Measurements from ENCODE around the gene FANCE. TPM values are rescaled to one million over a fixed set of nuclear protein-coding genes. Genes with fewer than 3 reads are reported as not detected.

FANCE gene
- total RNA-seq, 1 experiment from 2014 or later, result 16.1 TPM

DNA sequence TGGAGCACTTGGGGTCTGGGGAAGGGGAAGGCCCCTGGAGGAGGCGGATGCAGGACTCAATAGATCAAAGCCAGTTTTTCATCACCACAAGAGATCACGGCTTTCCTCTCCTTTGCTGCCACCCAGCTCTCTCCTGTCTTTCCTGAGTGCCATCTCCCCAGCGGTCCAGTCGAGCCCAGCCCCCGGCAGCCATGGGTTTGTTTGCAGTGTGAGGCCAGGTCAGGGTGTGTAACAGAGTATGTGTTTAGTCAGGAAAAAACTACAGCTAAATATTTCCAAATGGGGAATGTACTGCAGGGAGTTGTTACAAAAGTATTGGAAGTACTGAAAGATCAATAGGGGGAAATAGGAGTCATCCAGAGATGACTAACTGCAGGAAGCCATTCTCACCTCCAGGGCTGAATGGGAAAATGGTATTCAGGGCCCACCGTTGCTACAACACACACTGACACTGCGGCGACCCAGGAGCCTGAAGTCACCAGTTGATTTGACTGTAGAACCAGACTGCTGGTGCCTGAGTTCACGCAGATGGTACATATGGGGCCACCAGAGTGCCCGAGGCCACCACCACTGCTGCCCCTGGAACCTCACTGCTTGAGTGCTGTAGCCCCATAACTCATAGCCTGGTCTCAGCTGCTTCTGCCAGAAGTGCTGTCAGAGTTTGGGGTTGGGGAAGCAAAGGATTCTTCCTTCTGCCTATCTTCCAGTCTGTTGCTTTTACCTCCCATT lies 23.6 kb upstream of the FANCE start:
- TF ChIP-seq POLR2AphosphoS5 (IDR thresholded peaks at IDR 0.05; ENCODE audit: low read depth, low read length) (no peak), FOSL1 (IDR thresholded peaks at IDR 0.05; ENCODE audit: low read depth) (no peak), CBX3 (IDR thresholded peaks at IDR 0.05; ENCODE audit: low read depth) (no peak)
- H3K4me2 ChIP-seq (ENCODE audit: low read length), result no peak overlapping the region
- peaks cover 5 to 13% of the 10 kb centered on the region in 2 experiments; a peak in 2 of 4 replicates for H3K36me3 ChIP-seq (ENCODE audit: control insufficient read depth in 1 of 2, insufficient read depth in 2 of 2, low read length in 2 of 2)
- H3K9me2 ChIP-seq (ENCODE audit: insufficient read depth), result no peaks in the 10 kb centered on the region
- peaks cover 0 to 4% of the 10 kb centered on the region in 2 experiments; a peak in 1 of 4 replicates for H3K4me1 ChIP-seq (ENCODE audit: control insufficient read depth in 1 of 2, insufficient read depth in 2 of 2, low read length in 2 of 2)
- peaks cover 0 to 15% of the 10 kb centered on the region in 2 experiments; a peak in 2 of 4 replicates for H3K9me3 ChIP-seq (ENCODE audit: control insufficient read depth in 1 of 2, insufficient read depth in 1 of 2, low read depth in 1 of 2, low read length in 2 of 2)
- H3K9ac ChIP-seq (ENCODE audit: low read length), result no peak overlapping the region
- no peaks in the 10 kb centered on the region for H3K79me2 ChIP-seq (ENCODE audit: insufficient read depth, low read length)
- no TSS peak for BruUV-seq (replicated peaks)
- H3K27ac ChIP-seq (ENCODE audit: low read depth, low read length), result no peak overlapping the region
- H3K4me3 ChIP-seq (replicated peaks in 1 of 2; ENCODE audit: low read depth in 1 of 2, low read length in 2 of 2), result no peak overlapping the region
- no peaks in the 10 kb centered on the region for H4K20me1 ChIP-seq (ENCODE audit: insufficient read depth)
- no peak overlapping the region for H2AFZ ChIP-seq (ENCODE audit: low read depth, low read length, poor library complexity, severe bottlenecking)
- POLR2A ChIA-PET, result no interaction called here
- intact Hi-C loops (cut with micrococcal nuclease), result no loop called here
- DNase-seq (ENCODE audit: low read depth, low spot score) (no peak), ATAC-seq (no peak)
- CTCF ChIA-PET, result interaction anchor here (0.7 to 1.2 kb wide), 2 partner anchors 11 to 14 kb away, joined by 3 read pairs; no protein-coding TSS in a partner anchor
- RAD21 ChIA-PET (ENCODE audit: low non-redundant PET in 1 of 2, low total read pairs in 2 of 2, uncharacterized antibody in 2 of 2, unreplicated experiment in 2 of 2), result no interaction called here
- no peaks in the 10 kb centered on the region for H3K27me3 ChIP-seq (ENCODE audit: insufficient read depth, low read length)

DNA sequence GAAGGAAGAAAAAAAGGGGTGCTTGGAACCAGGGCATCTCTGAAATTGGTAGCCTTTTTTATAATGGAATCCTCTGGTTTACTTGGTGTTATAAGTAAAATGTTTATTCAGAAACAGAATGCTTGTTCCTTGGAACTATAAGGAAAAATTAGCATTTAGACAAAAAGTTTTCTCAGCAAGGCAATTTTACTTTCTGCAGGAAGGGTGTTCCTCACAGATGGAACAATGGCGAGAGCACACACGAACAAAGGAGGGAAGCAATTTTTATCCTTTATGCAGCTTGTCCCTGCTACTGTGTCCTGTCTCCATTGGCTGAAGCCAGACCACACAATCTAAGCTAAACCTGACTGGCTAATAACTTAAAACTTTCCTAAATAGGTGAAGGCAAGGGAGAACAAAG lies 22.7 kb upstream of the FANCE start:
- no peak for DNase-seq (ENCODE audit: low read depth, low spot score)
- no TSS peak for BruUV-seq (replicated peaks)
- CTCF ChIA-PET, result no interaction called here
- intact Hi-C loops (cut with micrococcal nuclease), result no loop called here
- POLR2A ChIA-PET, result no interaction called here
- H3K36me3 ChIP-seq (ENCODE audit: control insufficient read depth in 1 of 2, insufficient read depth in 2 of 2, low read length in 2 of 2), result peaks cover 5 to 12% of the 10 kb centered on the region in 2 experiments; a peak in 2 of 4 replicates
- H4K20me1 ChIP-seq (ENCODE audit: insufficient read depth), result no peaks in the 10 kb centered on the region
- no peak for ATAC-seq
- TF ChIP-seq CBX3 (IDR thresholded peaks at IDR 0.05; ENCODE audit: low read depth), result peak; percentile 77; the same call in 1 of the 2 replicates
- TF ChIP-seq SRF (IDR thresholded peaks at IDR 0.05; ENCODE audit: low read depth), result no peak
- peaks cover 0 to 4% of the 10 kb centered on the region in 2 experiments; a peak in 1 of 4 replicates for H3K4me1 ChIP-seq (ENCODE audit: control insufficient read depth in 1 of 2, insufficient read depth in 2 of 2, low read length in 2 of 2)
- H3K79me2 ChIP-seq (ENCODE audit: insufficient read depth, low read length), result no peaks in the 10 kb centered on the region
- RAD21 ChIA-PET (ENCODE audit: low non-redundant PET in 1 of 2, low total read pairs in 2 of 2, uncharacterized antibody in 2 of 2, unreplicated experiment in 2 of 2), result no interaction called here
- H3K9me3 ChIP-seq (ENCODE audit: control insufficient read depth in 1 of 2, insufficient read depth in 1 of 2, low read depth in 1 of 2, low read length in 2 of 2), result peaks cover 0 to 15% of the 10 kb centered on the region in 2 experiments; a peak in 2 of 4 replicates
- no peak overlapping the region for H2AFZ ChIP-seq (ENCODE audit: low read depth, low read length, poor library complexity, severe bottlenecking)
- H3K4me2 ChIP-seq (ENCODE audit: low read length), result no peak overlapping the region
- no peak overlapping the region for H3K9ac ChIP-seq (ENCODE audit: low read length)
- H3K9me2 ChIP-seq (ENCODE audit: insufficient read depth), result no peaks in the 10 kb centered on the region
- H3K4me3 ChIP-seq (replicated peaks in 1 of 2; ENCODE audit: low read depth in 1 of 2, low read length in 2 of 2), result no peak overlapping the region
- no peak overlapping the region for H3K27ac ChIP-seq (ENCODE audit: low read depth, low read length)
- H3K27me3 ChIP-seq (ENCODE audit: insufficient read depth, low read length), result no peaks in the 10 kb centered on the region

Data from HCT116 (cell line).